Adrenal gland (tissue), 12 donors: Measurements from ENCODE around the gene DEDD2. TPM values are rescaled to one million over a fixed set of nuclear protein-coding genes. Genes with fewer than 3 reads are reported as not detected.

Experiments
- DNase-seq, 7 donors: peaks; one replicate each; pipeline ENCODE4 v3.0.0-alpha.2; 2019 to 2020
- H3K27ac ChIP-seq, 5 donors: fragments of 200-600 bp; sonication (generic) in 4 of 5; 1 replicate in 3 of 5; 2 replicates in 2 of 5; pipeline versions ENCODE4 v1.5.1 to v1.8.0; 2016 to 2020; ENCODE audit warnings: mild to moderate bottlenecking in 1 of 5
- H3K27me3 ChIP-seq: fragments of 200-600 bp; 2 replicates; pipeline ENCODE4 v1.8.0; 2021
- H3K36me3 ChIP-seq, 2 donors: fragments of 200-600 bp; replicated peaks in 1 of 2; 1 replicate in 1 of 2; 2 replicates in 1 of 2; pipeline versions ENCODE4 v1.5.1 to v1.8.0; 2018 to 2022
- H3K4me1 ChIP-seq, 2 donors: fragments of 200-600 bp; replicated peaks in 1 of 2; 1 replicate in 1 of 2; 2 replicates in 1 of 2; pipeline versions ENCODE4 v1.5.1 to v1.8.0; 2018 to 2021
- H3K4me3 ChIP-seq, 4 donors: fragments of 200-600 bp; sonication (generic) in 3 of 4; one replicate each; pipeline ENCODE4 v1.5.1; 2016 to 2018
- H3K9me3 ChIP-seq, 3 donors: fragments of 200-600 bp; sonication (generic) in 1 of 3; replicated peaks in 1 of 3; 1 replicate in 2 of 3; 2 replicates in 1 of 3; pipeline versions ENCODE4 v1.5.1 to v1.8.0; 2016 to 2021
- CTCF ChIP-seq, 6 experiments: fragments of 450-650 bp in 4 of 6; fragments of 200-600 bp in 2 of 6; sonication (generic) in 1 of 6; IDR thresholded peaks; 1 replicate in 5 of 6; 2 replicates in 1 of 6; pipeline versions ENCODE4 v1.5.1 to v1.8.0; 2016 to 2021; ENCODE audit warnings: antibody characterized with exemption in 6 of 6, mild to moderate bottlenecking in 2 of 6, moderate library complexity in 1 of 6
- POLR2A ChIP-seq, 2 donors: fragments of 450-650 bp; IDR thresholded peaks; one replicate each; pipeline ENCODE4 v1.6.1; 2017; ENCODE audit warnings: antibody characterized with exemption in 2 of 2, mild to moderate bottlenecking in 2 of 2, moderate library complexity in 1 of 2
- WGBS, 4 donors: extraction: QIAGEN DNeasy Blood & Tissue Kit in 2 of 4; methylation state at CpG; one replicate each; pipeline versions ENCODE4 v1.1.5 to v1.1.7; 2013 to 2017; 5-methylcytosine and 5-hydroxymethylcytosine counted together
- intact Hi-C, 2 donors: fragments of 100-400 bp; cut with DNase I; formaldehyde crosslinking; loops; one replicate each; pipeline versions ENCODE4 v1.14.1 to v1.15.0; 2022 to 2023
- polyA plus RNA-seq, 3 donors: library from polyadenylated mRNA; stranded (reverse); fragments of 200-250 nt in 2 of 3; fragments of 350-450 nt in 1 of 3; fragmentation: Illumina TruSeq in 1 of 3; extraction: RNeasy Lipid Tissue Mini Kit (QIAGEN cat#74804) in 1 of 3; gene quantifications; one replicate each; pipeline ENCODE4 v1.2.3, GENCODE V29; 2013 to 2014
- total RNA-seq, 9 donors: library from RNA; depleted of rRNA in 4 of 9; stranded (reverse); fragments of >200 nt in 4 of 9; fragments of 120-200 nt in 1 of 9; fragmentation: NEBNext Ultra II Directional in 1 of 9; extraction: Animal tissue kit (Norgen Biotek cat#: 25700) in 1 of 9; gene quantifications; one replicate each; pipeline versions ENCODE4 v1.1.0 to v1.2.4, GENCODE V29; 2013 to 2023
- donor health status: healthy with polysubstance abuse.
- donor health status: Bipolar disorder and iron deficiency.
- donor health status: DM: yes; HTN: yes; CAD: no.
- donor health status: DM: no; HTN: no; CAD: no.
- donor health status: DM: no; HTN: no; CAD: no.
- donor health status: DM: yes; HTN: yes; CAD: no.

DEDD2 gene
- total and polyA plus RNA-seq, 12 donors: 26.0 to 54.8 (median 31.5) TPM

GRCh38 chr19:42170715-42171114, 46.8 kb downstream of the DEDD2 start:
- no peak overlapping the region for H3K27ac ChIP-seq
- WGBS, 4 donors: 73 to 87% (median 84%) methylated on average over 5 to 16 of the region's 16 CpGs
- peaks cover 8% of the 10 kb centered on the region for H3K27me3 ChIP-seq
- DNase-seq: no peak
- no peaks in the 10 kb centered on the region for H3K9me3 ChIP-seq
- H3K36me3 ChIP-seq: no peaks in the 10 kb centered on the region
- intact Hi-C loops: no loop called here
- peaks cover 0 to under 1% of the 10 kb centered on the region in 2 donors for H3K4me1 ChIP-seq
- TF ChIP-seq POLR2A (IDR thresholded peaks at IDR 0.05) (no peak), CTCF (IDR thresholded peaks at IDR 0.05) (no peak)
- no peak overlapping the region for H3K4me3 ChIP-seq

- WGBS, 4 donors: 73 to 79% (median 75%) methylated on average over 18 to 19 of the region's 19 CpGs
Observed at GRCh38 chr19:42169486-42170413, 47.7 kb downstream of the DEDD2 start.

GRCh38 chr19:42168206-42168605, 49.3 kb downstream of the DEDD2 start:
- no peak overlapping the region for H3K4me3 ChIP-seq
- DNase-seq: no peak
- no peaks in the 10 kb centered on the region for H3K4me1 ChIP-seq
- H3K9me3 ChIP-seq: no peaks in the 10 kb centered on the region
- WGBS, 4 donors: 70 to 83% (median 76%) methylated on average over 3 of the region's 3 CpGs
- intact Hi-C loops: no loop called here
- H3K36me3 ChIP-seq: no peaks in the 10 kb centered on the region
- TF ChIP-seq POLR2A (IDR thresholded peaks at IDR 0.05) (no peak), CTCF (IDR thresholded peaks at IDR 0.05) (no peak)
- H3K27me3 ChIP-seq: no peaks in the 10 kb centered on the region
- H3K27ac ChIP-seq: no peak overlapping the region

More at GRCh38 chr19:42169486-42170413, 47.7 kb downstream of the DEDD2 start:
- no peaks in the 10 kb centered on the region for H3K27me3 ChIP-seq
- H3K36me3 ChIP-seq: no peaks in the 10 kb centered on the region
- no peak overlapping the region for H3K4me3 ChIP-seq
- no peak overlapping the region for H3K27ac ChIP-seq
- no peak for DNase-seq
- intact Hi-C loops: no loop called here
- no peaks in the 10 kb centered on the region for H3K9me3 ChIP-seq
- TF ChIP-seq POLR2A (IDR thresholded peaks at IDR 0.05) (no peak), CTCF (IDR thresholded peaks at IDR 0.05) (no peak)
- H3K4me1 ChIP-seq: no peaks in the 10 kb centered on the region

- no peaks in the 10 kb centered on the region for H3K9me3 ChIP-seq
- H3K27me3 ChIP-seq: no peaks in the 10 kb centered on the region
- DNase-seq: no peak
- TF ChIP-seq CTCF (IDR thresholded peaks at IDR 0.05) (no peak), POLR2A (IDR thresholded peaks at IDR 0.05) (no peak)
- intact Hi-C loops: no loop called here
- no peak overlapping the region for H3K27ac ChIP-seq
- no peaks in the 10 kb centered on the region for H3K4me1 ChIP-seq
- no peak overlapping the region for H3K4me3 ChIP-seq
- no peaks in the 10 kb centered on the region for H3K36me3 ChIP-seq
- WGBS, 4 donors: 57 to 75% (median 71%) methylated on average over 7 of the region's 7 CpGs
Observed at GRCh38 chr19:42166316-42166715, 51.2 kb downstream of the DEDD2 start.
